ENCODE measurements around the gene SCARB1.

- TF ChIP-seq EZH2 (IDR thresholded peaks at IDR 0.05; ENCODE audit: low read depth, unreplicated experiment), result no peak
- TF ChIP-seq CTCF (conservative IDR thresholded peaks at IDR 0.05; ENCODE audit: low read depth in 2 of 2), result no peak
- TF ChIP-seq ZNF331 (CRISPR knock-in tag; IDR thresholded peaks at IDR 0.05; ENCODE audit: low read depth), result no peak
Measured at GRCh38 chr12:124730455-124730932, 133.2 kb downstream of the SCARB1 start.

Data from GM23338 (cell line).